ENCODE results near the gene ZNF160. TPM values are rescaled to one million over a fixed set of nuclear protein-coding genes. Genes with fewer than 3 reads are reported as not detected.

ZNF160 gene
- total RNA-seq = 33.0 TPM

DNA sequence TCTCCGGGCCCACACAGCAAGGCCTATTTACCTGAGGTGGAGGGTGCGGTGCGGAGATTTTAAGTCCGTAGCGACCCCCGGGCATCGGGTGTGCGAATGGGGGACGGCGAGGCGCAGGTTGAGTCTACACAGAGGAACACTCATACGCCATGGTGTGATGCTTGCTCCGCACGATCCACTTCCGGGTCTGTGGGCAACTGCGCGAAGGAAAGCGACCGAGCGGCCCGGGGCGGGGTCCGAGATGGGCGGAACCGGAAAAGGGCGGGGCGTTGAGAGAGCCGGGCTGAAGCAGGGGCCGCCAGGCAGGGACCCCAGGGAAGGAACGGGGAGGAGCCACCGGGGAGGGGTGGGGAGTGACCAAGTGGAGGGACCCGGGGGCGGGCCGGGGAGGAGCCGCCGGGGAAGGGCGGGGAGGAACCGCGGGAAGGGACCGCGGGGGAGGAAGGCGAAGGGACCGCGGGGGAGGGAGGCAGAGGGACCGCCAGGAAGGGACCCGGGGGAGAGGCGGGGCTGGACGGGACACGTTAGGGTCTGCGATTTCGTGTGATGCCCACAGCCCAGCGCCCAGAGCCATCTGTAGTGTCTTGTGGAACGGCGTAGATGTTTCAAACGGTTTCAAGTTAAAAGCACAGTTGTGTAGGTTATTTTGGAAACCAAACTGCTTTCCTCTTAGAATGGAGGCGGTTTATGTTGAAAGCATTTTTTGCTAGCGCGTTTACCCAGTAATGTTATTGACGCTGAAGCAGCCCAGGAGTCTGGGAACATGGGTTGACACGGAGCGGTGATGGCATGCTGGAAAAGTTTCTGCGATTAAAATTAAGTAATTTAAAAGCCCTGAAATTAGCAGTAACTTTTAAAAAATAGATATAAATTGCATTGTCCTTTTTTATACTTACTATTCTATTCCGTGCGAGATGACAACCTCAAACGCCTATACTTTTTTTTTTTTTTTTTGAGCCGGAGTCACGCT is at the start of gene ZNF160:
Gene ZNF160, minus strand, starts transcription at position 189 of the 970 bp plus-strand sequence. CDS start 17,146 bp downstream, outside the sequence.

DNA sequence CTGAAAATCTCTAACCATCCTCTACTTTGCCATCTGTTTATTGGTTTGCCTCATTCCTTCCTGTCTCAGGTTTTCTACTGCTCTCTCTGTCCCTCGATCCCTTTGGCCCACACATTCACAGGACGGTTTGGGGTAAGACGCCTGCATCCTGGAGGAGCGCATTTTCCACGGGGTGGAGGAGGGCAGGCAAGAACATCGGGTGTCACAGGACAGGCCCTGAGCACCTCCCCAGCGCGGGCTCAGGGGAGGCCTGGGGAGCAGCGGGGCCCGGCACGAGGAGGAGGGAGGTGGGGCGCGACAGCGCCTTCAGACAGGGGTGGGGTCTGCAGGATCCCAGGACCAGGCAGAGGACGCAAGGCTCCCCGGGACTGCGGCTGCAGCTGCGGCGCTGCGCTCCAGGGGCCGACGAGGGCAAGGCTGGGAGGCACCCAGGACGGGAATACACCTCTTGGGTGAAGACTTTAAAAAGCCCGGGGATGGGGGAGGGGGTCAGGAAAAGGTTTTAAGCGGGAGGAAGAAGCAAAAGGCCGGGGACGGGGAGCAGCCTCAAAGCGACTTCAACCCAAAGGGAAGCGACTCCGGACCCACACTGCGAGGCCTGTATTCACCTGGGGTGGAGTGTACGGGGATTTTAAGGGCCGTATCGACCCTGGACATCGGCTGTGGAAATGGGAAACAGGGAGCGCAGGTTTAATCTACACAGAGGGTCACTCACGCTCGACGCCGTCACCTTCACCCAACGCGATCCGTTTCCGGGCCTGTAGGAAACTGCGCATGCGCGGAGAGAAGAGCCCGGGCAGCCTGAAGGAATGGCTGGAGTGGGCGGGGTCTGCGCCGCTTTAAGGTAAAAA is 29.1 kb upstream of the ZNF160 start, which contains the start of gene ZNF415:
Gene ZNF415, minus strand, starts transcription at position 770 of the 851 bp plus-strand sequence. CDS start 10,234 bp downstream, outside the sequence.

Other genes with a start within 250 kb of the ZNF160 start
- 37.6 TPM for gene ZNF468, start 245.8 kb downstream of the ZNF160 start, total RNA-seq
- gene ZNF320, start 205.8 kb downstream of the ZNF160 start, total RNA-seq = 30.4 TPM
- 3.5 TPM for gene ZNF888, start 180.0 kb downstream of the ZNF160 start, total RNA-seq
- 12.2 TPM for gene ZNF816, start 140.5 kb downstream of the ZNF160 start, total RNA-seq
- not detected for gene ERVV-1, start 89.5 kb downstream of the ZNF160 start, total RNA-seq
- not detected for gene ERVV-2, start 58.7 kb downstream of the ZNF160 start, total RNA-seq
- 31.8 TPM for gene ZNF415, start 29.5 kb upstream of the ZNF160 start, total RNA-seq
- gene ZNF347, start 55.6 kb upstream of the ZNF160 start, total RNA-seq = 21.0 TPM
- 5.5 TPM for gene ZNF665, start 89.9 kb upstream of the ZNF160 start, total RNA-seq
- 40.8 TPM for gene ZNF677, start 151.5 kb upstream of the ZNF160 start, total RNA-seq
- not detected for gene VN1R2, start 154.9 kb upstream of the ZNF160 start, total RNA-seq
- gene VN1R4, start 164.3 kb upstream of the ZNF160 start, total RNA-seq = not detected
- 15.7 TPM for gene ZNF845, start 230.3 kb upstream of the ZNF160 start, total RNA-seq

All from diencephalon (tissue), 1 donor.